Endothelial cell of umbilical vein (primary cell): ENCODE measurements around the gene LMNA. TPM values are rescaled to one million over a fixed set of nuclear protein-coding genes. Genes with fewer than 3 reads are reported as not detected.

Experiments used
- BruUV-seq: library from RNA; stranded (reverse); fragments of 400-500 nt; replicated peaks from 2 replicates; lab custom pipeline; 2021; lab: Mats Ljungman, UMichigan
- CTCF ChIA-PET: fragments of 300-600, 350-600 bp; sonication (Branson Sonifier 250); formaldehyde crosslinking; loops from one replicate; lab custom pipeline; 2021; ENCODE audit warnings: antibody characterized with exemption, inconsistent platforms; lab: Charles Lee
- POLR2A ChIA-PET: fragments of 300-600, 350-600 bp; sonication (Branson Sonifier 250); formaldehyde crosslinking; loops from one replicate; lab custom pipeline; 2021; ENCODE audit warnings: antibody characterized with exemption, inconsistent platforms; lab: Charles Lee
- DNase-seq: peaks from one replicate; pipeline ENCODE4 v3.0.0-alpha.2; 2011; ENCODE audit warnings: low read depth, low spot score
- FAIRE-seq: peaks from 2 replicates; lab custom pipeline; 2011; peaks lifted over from hg19 to GRCh38; lab: Jason Lieb, UNC
- H2AFZ ChIP-seq: 2 replicates; pipeline ENCODE4 v1.6.0; 2012; ENCODE audit warnings: low read depth, low read length, control low read depth, inconsistent platforms
- H3K27ac ChIP-seq: 2 replicates; pipeline ENCODE4 v1.5.1; 2011; ENCODE audit warnings: low read depth, mild to moderate bottlenecking, control low read depth, low read length, moderate library complexity; ENCODE audit not compliant: insufficient read depth
- H3K27me3 ChIP-seq, 2 experiments: 2 replicates each; pipeline versions ENCODE4 v1.6.0 to v1.6.1; 2011; ENCODE audit warnings: low read length in 2 of 2, mixed read lengths in 1 of 2; ENCODE audit not compliant: control insufficient read depth in 2 of 2, insufficient read depth in 2 of 2
- H3K36me3 ChIP-seq, 2 experiments: 2 replicates in 1 of 2; 3 replicates in 1 of 2; pipeline ENCODE4 v1.5.1; 2011; ENCODE audit warnings: low read length in 2 of 2, mild to moderate bottlenecking in 1 of 2, moderate library complexity in 1 of 2; ENCODE audit not compliant: control insufficient read depth in 2 of 2, insufficient read depth in 2 of 2; ENCODE audit errors: extremely low read depth in 1 of 2
- H3K4me1 ChIP-seq: 3 replicates; pipeline ENCODE4 v1.5.1; 2011; ENCODE audit warnings: mild to moderate bottlenecking, low read length; ENCODE audit not compliant: control insufficient read depth, insufficient read depth; ENCODE audit errors: extremely low read depth
- H3K4me2 ChIP-seq: 2 replicates; pipeline ENCODE4 v1.6.1; 2011; ENCODE audit warnings: low read length, control low read depth, mixed read lengths; ENCODE audit not compliant: insufficient read depth
- H3K4me3 ChIP-seq, 3 experiments: fragments of 200-600 bp in 1 of 3; sonication (generic), shearing (Covaris generic) in 1 of 3; replicated peaks in 1 of 3; 2 replicates each; pipeline ENCODE4 v1.5.1; 2011 to 2016; ENCODE audit warnings: control low read depth in 3 of 3, low read length in 3 of 3, mild to moderate bottlenecking in 2 of 3, inconsistent platforms in 1 of 3, low read depth in 1 of 3, moderate library complexity in 1 of 3; ENCODE audit not compliant: insufficient read depth in 1 of 3
- H3K79me2 ChIP-seq: 2 replicates; pipeline ENCODE4 v1.6.0; 2012; ENCODE audit warnings: low read length, inconsistent platforms; ENCODE audit not compliant: control insufficient read depth, insufficient read depth
- H3K9ac ChIP-seq: replicated peaks from 2 replicates; pipeline ENCODE3; 2011; ENCODE audit warnings: low read length, control low read depth; ENCODE audit not compliant: insufficient read depth; ENCODE audit errors: extremely low read depth
- H3K9me1 ChIP-seq: replicated peaks from 3 replicates; pipeline ENCODE4 v1.6.0; 2011; ENCODE audit warnings: mild to moderate bottlenecking, low read length; ENCODE audit not compliant: control insufficient read depth, insufficient read depth; ENCODE audit errors: extremely low read depth
- H3K9me3 ChIP-seq: replicated peaks from 2 replicates; pipeline ENCODE4 v1.5.1; 2012; ENCODE audit warnings: low read length, inconsistent platforms; ENCODE audit not compliant: control insufficient read depth, insufficient read depth
- H4K20me1 ChIP-seq: replicated peaks from 2 replicates; pipeline ENCODE3; 2011; ENCODE audit warnings: mild to moderate bottlenecking, low read length; ENCODE audit not compliant: control insufficient read depth, insufficient read depth; ENCODE audit errors: extremely low read depth
- CTCF ChIP-seq, 2 donors: IDR thresholded peaks; 1 replicate in 1 of 2; 2 replicates in 1 of 2; pipeline ENCODE4 v1.5.1; 2011; ENCODE audit warnings: low read length in 2 of 2, mild to moderate bottlenecking in 2 of 2, moderate library complexity in 2 of 2, control low read depth in 1 of 2, inconsistent platforms in 1 of 2, low read depth in 1 of 2; ENCODE audit not compliant: insufficient read depth in 1 of 2; ENCODE audit errors: extremely low read depth in 1 of 2
- EZH2 ChIP-seq: IDR thresholded peaks from 2 replicates; pipeline ENCODE4 v1.6.1; 2012; ENCODE audit warnings: borderline replicate concordance, low read depth, mild to moderate bottlenecking, moderate library complexity, low read length, inconsistent platforms; ENCODE audit not compliant: severe bottlenecking
- FOS ChIP-seq: IDR thresholded peaks from 2 replicates; pipeline ENCODE4 v1.6.1; 2011; ENCODE audit warnings: mild to moderate bottlenecking, low read length, moderate library complexity, borderline replicate concordance; ENCODE audit not compliant: insufficient read depth
- GATA2 ChIP-seq: IDR thresholded peaks from 2 replicates; pipeline ENCODE4 v1.7.0; 2011; ENCODE audit warnings: low read depth, mild to moderate bottlenecking, moderate library complexity, mixed read lengths, low read length; ENCODE audit not compliant: insufficient read length, insufficient read depth
- JUN ChIP-seq: IDR thresholded peaks from 2 replicates; pipeline ENCODE4 v1.6.1; 2011; ENCODE audit warnings: borderline replicate concordance, low read depth; ENCODE audit not compliant: insufficient read length, insufficient read depth
- MAX ChIP-seq: IDR thresholded peaks from 2 replicates; pipeline ENCODE4 v1.6.1; 2011; ENCODE audit not compliant: insufficient read depth, insufficient read length
- MYC ChIP-seq: IDR thresholded peaks from one replicate; pipeline ENCODE4 v1.6.1; 2011; ENCODE audit warnings: mild to moderate bottlenecking, low read depth, low read length
- POLR2A ChIP-seq: IDR thresholded peaks from 2 replicates; pipeline ENCODE4 v1.6.1; 2012; ENCODE audit warnings: low read depth, mild to moderate bottlenecking, control low read depth, low read length
- POLR2AphosphoS5 ChIP-seq: IDR thresholded peaks from 2 replicates; pipeline ENCODE4 v1.6.1; 2012; ENCODE audit warnings: low read depth, mild to moderate bottlenecking, control low read depth, low read length, moderate library complexity; ENCODE audit not compliant: insufficient read depth
- dilution Hi-C: fragments of 300-500 bp; cut with MboI; formaldehyde crosslinking; loops from one replicate; pipeline ENCODE4 v1.15.0; 2019; ENCODE audit warnings: low sequenced_read_pairs; ENCODE audit not compliant: extremely low pct_ligation_motif_present
- intact Hi-C: fragments of 100-400 bp; cut with micrococcal nuclease; formaldehyde crosslinking; loops from one replicate; pipeline ENCODE4 v1.10.0; 2022
- polyA plus RNA-seq, 4 experiments: library from polyadenylated mRNA; depleted of rRNA in 3 of 4; stranded (reverse) in 3 of 4; unstranded in 1 of 4; fragments of >200 nt; gene quantifications; 2 replicates each; pipeline versions ENCODE4 v1.2.1 to v1.2.3, GENCODE V29; 2011 to 2012; ENCODE audit warnings: missing spikeins in 1 of 4
- total RNA-seq: library from RNA; stranded (reverse); gene quantifications from 2 replicates; pipeline ENCODE4 v1.2.3, GENCODE V29; 2021

The LMNA gene
- total and polyA plus RNA-seq, 2 donors (not counting 3 experiments of a cell fraction or from before 2014, with no cell fraction given): 371 to 742 TPM

- Histone ChIP-seq H2AFZ (no peak overlapping the region), H3K4me2 (no peak overlapping the region), H3K9me3 (no peaks in the 10 kb centered on the region), H4K20me1 (no peaks in the 10 kb centered on the region), H3K27ac (no peak overlapping the region), H3K27me3 (no peaks in the 10 kb centered on the region), H3K4me3 (no peak overlapping the region), H3K4me1 (peaks cover 9% of the 10 kb centered on the region), H3K9ac (no peak overlapping the region), H3K9me1 (no peaks in the 10 kb centered on the region), H3K79me2 (peaks cover 16% of the 10 kb centered on the region), H3K36me3 (peaks cover 8 to 34% of the 10 kb centered on the region in 2 experiments)
- CTCF ChIA-PET: interaction anchor here (0.9 to 1.1 kb wide), 3 partner anchors 16 to 57 kb away, joined by 3 read pairs; no protein-coding TSS in a partner anchor
- intact Hi-C loops (no loop called here), dilution Hi-C loops (no loop called here)
- no TSS peak for BruUV-seq
- no peak for DNase-seq
- POLR2A ChIA-PET: no interaction called here
- no peak for FAIRE-seq
- TF ChIP-seq MAX (no peak), FOS (no peak), POLR2A (no peak)
These were observed 41.3 kb upstream of the LMNA start for GRCh38 chr1:156073110-156073687.

- DNase-seq (no peak), FAIRE-seq (no peak)
- H3K4me2 ChIP-seq: no peak overlapping the region
- intact Hi-C loops: no loop called here
- no peaks in the 10 kb centered on the region for H3K9me3 ChIP-seq
- no peak overlapping the region for H3K27ac ChIP-seq
- BruUV-seq: no TSS peak
- no peak overlapping the region for H2AFZ ChIP-seq
- no peak overlapping the region for H3K4me3 ChIP-seq
- no peaks in the 10 kb centered on the region for H4K20me1 ChIP-seq
- no peak for TF ChIP-seq POLR2AphosphoS5
- TF ChIP-seq EZH2: no peak
- no peak for TF ChIP-seq MYC
- no peak for TF ChIP-seq MAX
- TF ChIP-seq JUN: no peak
- no peak for TF ChIP-seq GATA2
- TF ChIP-seq CTCF (IDR thresholded peaks at IDR 0.05; ENCODE audit: extremely low read depth in 1 of 2, insufficient read depth in 1 of 2, low read depth in 1 of 2, low read length in 2 of 2): no peak
- TF ChIP-seq POLR2A: no peak
- no peak for TF ChIP-seq FOS
- ChIA-PET CTCF (interaction anchor here (0.9 to 1.1 kb wide), 3 partner anchors 17 to 56 kb away, joined by 3 read pairs; no protein-coding TSS in a partner anchor), POLR2A (no interaction called here)
- H3K9me1 ChIP-seq: no peaks in the 10 kb centered on the region
- dilution Hi-C loops: no loop called here
- H3K36me3 ChIP-seq: peaks cover 8 to 34% of the 10 kb centered on the region in 2 experiments
- H3K27me3 ChIP-seq: no peaks in the 10 kb centered on the region
- peaks cover 19% of the 10 kb centered on the region for H3K79me2 ChIP-seq
- H3K9ac ChIP-seq: no peak overlapping the region
- peaks cover 12% of the 10 kb centered on the region for H3K4me1 ChIP-seq
These were observed 40.8 kb upstream of the LMNA start for GRCh38 chr1:156073740-156074139.
